ENCODE measurements around the gene TAPT1. TPM values are rescaled to one million over a fixed set of nuclear protein-coding genes. Genes with fewer than 3 reads are reported as not detected.

TAPT1 gene
- total RNA-seq, 1 donor from 2014 or later, result 28.5 TPM

DNA sequence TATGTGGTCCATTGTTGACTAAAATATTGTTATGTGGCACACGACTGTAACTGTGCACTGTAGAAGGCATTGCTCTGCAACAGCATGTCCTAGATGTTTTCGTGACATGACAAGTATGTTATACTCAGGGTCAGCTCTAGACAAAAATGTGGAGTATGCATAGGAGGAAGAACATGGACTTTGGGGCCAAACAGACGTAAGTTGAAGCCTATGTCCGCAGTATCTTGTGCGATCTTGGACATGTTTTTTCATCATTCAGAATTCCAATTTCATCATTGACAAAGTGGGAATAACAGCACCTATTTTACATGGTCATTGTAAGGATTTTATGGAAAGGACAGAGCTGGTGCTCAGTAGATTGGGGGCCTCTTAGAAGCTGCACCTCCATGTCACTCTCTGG lies 114.7 kb downstream of the TAPT1 start:
- peak in 1 of 2 donors; percentile 6 for DNase-seq (ENCODE audit: extremely low spot score in 2 of 2)
- Histone ChIP-seq H3K4me1 (no peaks in the 10 kb centered on the region), H3K36me3 (no peaks in the 10 kb centered on the region), H3K4me3 (no peak overlapping the region), H3K27ac (no peak overlapping the region), H3K27me3 (no peaks in the 10 kb centered on the region), H3K9me3 (no peaks in the 10 kb centered on the region)
- intact Hi-C loops (cut with DNase I), result no loop called here
- TF ChIP-seq POLR2A (IDR thresholded peaks at IDR 0.05) (no peak), POLR2AphosphoS5 (IDR thresholded peaks at IDR 0.05; ENCODE audit: insufficient read depth in 1 of 2, low read depth in 1 of 2) (no peak)
- TF ChIP-seq, protein P1, sequence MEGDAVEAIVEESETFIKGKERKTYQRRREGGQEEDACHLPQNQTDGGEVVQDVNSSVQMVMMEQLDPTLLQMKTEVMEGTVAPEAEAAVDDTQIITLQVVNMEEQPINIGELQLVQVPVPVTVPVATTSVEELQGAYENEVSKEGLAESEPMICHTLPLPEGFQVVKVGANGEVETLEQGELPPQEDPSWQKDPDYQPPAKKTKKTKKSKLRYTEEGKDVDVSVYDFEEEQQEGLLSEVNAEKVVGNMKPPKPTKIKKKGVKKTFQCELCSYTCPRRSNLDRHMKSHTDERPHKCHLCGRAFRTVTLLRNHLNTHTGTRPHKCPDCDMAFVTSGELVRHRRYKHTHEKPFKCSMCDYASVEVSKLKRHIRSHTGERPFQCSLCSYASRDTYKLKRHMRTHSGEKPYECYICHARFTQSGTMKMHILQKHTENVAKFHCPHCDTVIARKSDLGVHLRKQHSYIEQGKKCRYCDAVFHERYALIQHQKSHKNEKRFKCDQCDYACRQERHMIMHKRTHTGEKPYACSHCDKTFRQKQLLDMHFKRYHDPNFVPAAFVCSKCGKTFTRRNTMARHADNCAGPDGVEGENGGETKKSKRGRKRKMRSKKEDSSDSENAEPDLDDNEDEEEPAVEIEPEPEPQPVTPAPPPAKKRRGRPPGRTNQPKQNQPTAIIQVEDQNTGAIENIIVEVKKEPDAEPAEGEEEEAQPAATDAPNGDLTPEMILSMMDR (IDR thresholded peaks at IDR 0.05), result no peak

DNA sequence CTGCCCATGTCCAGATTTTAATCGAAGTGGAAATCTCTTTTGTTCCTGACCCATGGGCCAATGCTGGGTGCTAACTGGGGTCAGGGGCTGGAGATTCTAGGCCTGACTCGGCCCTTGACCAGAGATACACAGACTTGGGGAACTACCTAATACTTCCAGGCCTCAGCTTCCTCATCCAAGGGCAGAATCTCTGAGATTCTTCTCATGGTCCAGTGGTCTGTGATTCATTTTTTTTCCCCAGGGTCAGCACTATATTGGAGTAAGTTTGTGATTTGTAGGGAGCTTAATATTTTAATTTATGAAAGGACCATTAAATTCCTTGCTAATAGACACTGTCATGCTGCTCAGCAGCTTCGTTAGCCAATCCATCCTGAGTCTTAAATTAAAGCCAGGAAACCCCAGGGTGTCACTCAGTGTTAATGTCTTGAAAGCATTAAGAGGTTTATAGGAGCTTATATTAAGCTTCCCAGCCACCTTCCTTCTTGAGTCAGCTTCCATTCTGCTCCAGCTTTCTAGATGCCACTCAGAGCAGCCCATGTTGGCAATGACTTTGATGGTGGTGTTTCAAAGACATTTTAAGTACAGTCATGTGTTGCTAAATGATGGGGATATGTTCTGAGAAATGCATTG lies 115.5 kb downstream of the TAPT1 start:
- H3K27me3 ChIP-seq, result no peaks in the 10 kb centered on the region
- no peaks in the 10 kb centered on the region for H3K9me3 ChIP-seq
- DNase-seq (ENCODE audit: extremely low spot score in 2 of 2), result no peak
- no peak overlapping the region for H3K4me3 ChIP-seq
- H3K4me1 ChIP-seq, result no peaks in the 10 kb centered on the region
- TF ChIP-seq, protein P1 (IDR thresholded peaks at IDR 0.05), result no peak
- H3K27ac ChIP-seq, result no peak overlapping the region
- no peaks in the 10 kb centered on the region for H3K36me3 ChIP-seq
- intact Hi-C loops (cut with DNase I), result no loop called here

Small RNAs within 50 kb of the gene (small RNA-seq; reads per million reads assigned to genes)
- gene RPS21P4, result not detected

Other genes starting within 250 kb of the TAPT1 start
- gene PROM1, start 142.4 kb downstream of the TAPT1 start, total RNA-seq, result not detected

Data from vagina (tissue), 2 donors.